ENCODE measurements around the gene WNT4.

- TF ChIP-seq EZH2phosphoT487 (IDR thresholded peaks at IDR 0.05; ENCODE audit: insufficient read depth, low read depth) (no peak), EZH2 (IDR thresholded peaks at IDR 0.05; ENCODE audit: insufficient read depth, poor library complexity, severe bottlenecking) (no peak)
Observed at GRCh38 chr1:22096463-22096862, 46.4 kb downstream of the WNT4 start.
